SK-N-SH treated with all-trans-retinoic acid at 6 μM for 48 hours (cell line): ENCODE results near the gene NNAT.

Source experiments
- ARNTL ChIP-seq: fragments of 450-650 bp; formaldehyde crosslinking; IDR thresholded peaks from 2 replicates; pipeline ENCODE4 v1.5.0; 2020; ENCODE audit warnings: low read depth, mild to moderate bottlenecking, moderate library complexity, borderline replicate concordance
- BACH2 ChIP-seq: fragments of 250-450 bp; sonication (Bioruptor Pico); IDR thresholded peaks from 2 replicates; pipeline ENCODE4 v1.9.0; 2021; ENCODE audit warnings: mild to moderate bottlenecking, borderline replicate concordance
- CSDC2 ChIP-seq: fragments of 250-450 bp; sonication (Bioruptor Pico); IDR thresholded peaks from 2 replicates; pipeline ENCODE4 v1.5.0; 2020; ENCODE audit warnings: mild to moderate bottlenecking, moderate library complexity
- RARB ChIP-seq: fragments of 250-450 bp; sonication (Bioruptor Pico); IDR thresholded peaks from 2 replicates; pipeline ENCODE4 v1.8.0; 2021; ENCODE audit warnings: mild to moderate bottlenecking, moderate library complexity
- ZNF565 ChIP-seq: fragments of 450-650 bp; formaldehyde crosslinking; conservative IDR thresholded peaks from 2 replicates; pipeline ENCODE4 v1.5.0; 2020; ENCODE audit warnings: low read depth, mild to moderate bottlenecking, moderate library complexity
- TF ChIP-seq, protein P1 (sequence below): fragments of 250-450 bp; sonication (Bioruptor Pico); IDR thresholded peaks from 2 replicates; pipeline ENCODE4 v1.5.0; 2020; ENCODE audit warnings: mild to moderate bottlenecking, moderate library complexity
- TF ChIP-seq, protein P2 (sequence below): fragments of 250-450 bp; sonication (Bioruptor Pico); IDR thresholded peaks from 2 replicates; pipeline ENCODE4 v1.8.0; 2020; ENCODE audit warnings: mild to moderate bottlenecking, moderate library complexity, borderline replicate concordance
- TF ChIP-seq, protein P3 (sequence below): fragments of 250-450 bp; sonication (Bioruptor Pico); IDR thresholded peaks from 2 replicates; pipeline ENCODE4 v1.5.1; 2020; ENCODE audit warnings: low read depth, mild to moderate bottlenecking, moderate library complexity

DNA sequence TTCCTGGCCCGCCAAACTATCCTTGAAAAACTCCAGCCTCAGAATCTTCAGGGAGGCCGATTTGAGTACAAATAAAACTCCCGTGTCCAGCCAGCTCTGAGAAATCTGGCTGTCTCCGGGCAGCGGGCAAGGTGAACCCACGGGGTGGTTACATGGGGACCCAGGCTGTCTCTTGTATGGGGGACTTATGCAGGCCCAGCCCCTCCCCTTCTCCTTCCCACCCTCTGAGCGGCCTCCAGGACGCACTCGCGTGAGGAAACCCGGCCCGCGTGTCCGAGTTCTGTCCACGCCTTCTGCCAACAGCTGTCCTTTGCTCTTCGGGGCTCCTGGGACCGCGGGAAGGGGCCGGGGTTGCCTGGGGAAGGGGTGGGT, 43.0 kb downstream of the NNAT start:
- TF ChIP-seq BACH2 (CRISPR knock-in tag) (no peak), ZNF565 (CRISPR knock-in tag) (no peak), ARNTL (CRISPR knock-in tag) (no peak), RARB (CRISPR knock-in tag) (no peak), CSDC2 (CRISPR knock-in tag) (no peak)
- TF ChIP-seq, protein P1, sequence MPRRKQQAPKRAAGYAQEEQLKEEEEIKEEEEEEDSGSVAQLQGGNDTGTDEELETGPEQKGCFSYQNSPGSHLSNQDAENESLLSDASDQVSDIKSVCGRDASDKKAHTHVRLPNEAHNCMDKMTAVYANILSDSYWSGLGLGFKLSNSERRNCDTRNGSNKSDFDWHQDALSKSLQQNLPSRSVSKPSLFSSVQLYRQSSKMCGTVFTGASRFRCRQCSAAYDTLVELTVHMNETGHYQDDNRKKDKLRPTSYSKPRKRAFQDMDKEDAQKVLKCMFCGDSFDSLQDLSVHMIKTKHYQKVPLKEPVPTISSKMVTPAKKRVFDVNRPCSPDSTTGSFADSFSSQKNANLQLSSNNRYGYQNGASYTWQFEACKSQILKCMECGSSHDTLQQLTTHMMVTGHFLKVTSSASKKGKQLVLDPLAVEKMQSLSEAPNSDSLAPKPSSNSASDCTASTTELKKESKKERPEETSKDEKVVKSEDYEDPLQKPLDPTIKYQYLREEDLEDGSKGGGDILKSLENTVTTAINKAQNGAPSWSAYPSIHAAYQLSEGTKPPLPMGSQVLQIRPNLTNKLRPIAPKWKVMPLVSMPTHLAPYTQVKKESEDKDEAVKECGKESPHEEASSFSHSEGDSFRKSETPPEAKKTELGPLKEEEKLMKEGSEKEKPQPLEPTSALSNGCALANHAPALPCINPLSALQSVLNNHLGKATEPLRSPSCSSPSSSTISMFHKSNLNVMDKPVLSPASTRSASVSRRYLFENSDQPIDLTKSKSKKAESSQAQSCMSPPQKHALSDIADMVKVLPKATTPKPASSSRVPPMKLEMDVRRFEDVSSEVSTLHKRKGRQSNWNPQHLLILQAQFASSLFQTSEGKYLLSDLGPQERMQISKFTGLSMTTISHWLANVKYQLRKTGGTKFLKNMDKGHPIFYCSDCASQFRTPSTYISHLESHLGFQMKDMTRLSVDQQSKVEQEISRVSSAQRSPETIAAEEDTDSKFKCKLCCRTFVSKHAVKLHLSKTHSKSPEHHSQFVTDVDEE: no peak
- TF ChIP-seq, protein P2, sequence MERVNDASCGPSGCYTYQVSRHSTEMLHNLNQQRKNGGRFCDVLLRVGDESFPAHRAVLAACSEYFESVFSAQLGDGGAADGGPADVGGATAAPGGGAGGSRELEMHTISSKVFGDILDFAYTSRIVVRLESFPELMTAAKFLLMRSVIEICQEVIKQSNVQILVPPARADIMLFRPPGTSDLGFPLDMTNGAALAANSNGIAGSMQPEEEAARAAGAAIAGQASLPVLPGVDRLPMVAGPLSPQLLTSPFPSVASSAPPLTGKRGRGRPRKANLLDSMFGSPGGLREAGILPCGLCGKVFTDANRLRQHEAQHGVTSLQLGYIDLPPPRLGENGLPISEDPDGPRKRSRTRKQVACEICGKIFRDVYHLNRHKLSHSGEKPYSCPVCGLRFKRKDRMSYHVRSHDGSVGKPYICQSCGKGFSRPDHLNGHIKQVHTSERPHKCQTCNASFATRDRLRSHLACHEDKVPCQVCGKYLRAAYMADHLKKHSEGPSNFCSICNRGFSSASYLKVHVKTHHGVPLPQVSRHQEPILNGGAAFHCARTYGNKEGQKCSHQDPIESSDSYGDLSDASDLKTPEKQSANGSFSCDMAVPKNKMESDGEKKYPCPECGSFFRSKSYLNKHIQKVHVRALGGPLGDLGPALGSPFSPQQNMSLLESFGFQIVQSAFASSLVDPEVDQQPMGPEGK: no peak
- TF ChIP-seq, protein P3, sequence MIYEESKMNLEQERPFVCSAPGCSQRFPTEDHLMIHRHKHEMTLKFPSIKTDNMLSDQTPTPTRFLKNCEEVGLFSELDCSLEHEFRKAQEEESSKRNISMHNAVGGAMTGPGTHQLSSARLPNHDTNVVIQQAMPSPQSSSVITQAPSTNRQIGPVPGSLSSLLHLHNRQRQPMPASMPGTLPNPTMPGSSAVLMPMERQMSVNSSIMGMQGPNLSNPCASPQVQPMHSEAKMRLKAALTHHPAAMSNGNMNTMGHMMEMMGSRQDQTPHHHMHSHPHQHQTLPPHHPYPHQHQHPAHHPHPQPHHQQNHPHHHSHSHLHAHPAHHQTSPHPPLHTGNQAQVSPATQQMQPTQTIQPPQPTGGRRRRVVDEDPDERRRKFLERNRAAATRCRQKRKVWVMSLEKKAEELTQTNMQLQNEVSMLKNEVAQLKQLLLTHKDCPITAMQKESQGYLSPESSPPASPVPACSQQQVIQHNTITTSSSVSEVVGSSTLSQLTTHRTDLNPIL (CRISPR knock-in tag): no peak
